Stomach (tissue), 9 donors: ENCODE results near the gene ADAMTS16. TPM values are rescaled to one million over a fixed set of nuclear protein-coding genes. Genes with fewer than 3 reads are reported as not detected.

ENCODE experiments used
- DNase-seq, 2 donors: peaks; one replicate each; pipeline versions ENCODE4 v3.0.0 to v3.0.0-alpha.2; 2013 to 2019
- H3K27ac ChIP-seq, 5 donors: fragments of 200-600 bp in 4 of 5; sonication (generic) in 4 of 5; one replicate each; pipeline ENCODE4 v1.5.1; 2013 to 2019; ENCODE audit warnings: mild to moderate bottlenecking in 1 of 5, moderate library complexity in 1 of 5
- H3K27me3 ChIP-seq, 3 donors: fragments of 200-600 bp; sonication (generic); one replicate each; pipeline ENCODE4 v1.5.1; 2017 to 2019; ENCODE audit warnings: mixed run types in 1 of 3
- H3K36me3 ChIP-seq, 4 donors: fragments of 200-600 bp; sonication (generic); 1 replicate in 3 of 4; 2 replicates in 1 of 4; pipeline ENCODE4 v1.5.1; 2016 to 2019
- H3K4me1 ChIP-seq, 4 donors: fragments of 200-600 bp; sonication (generic); one replicate each; pipeline ENCODE4 v1.5.1; 2016 to 2019
- H3K4me3 ChIP-seq, 4 donors: fragments of 200-600 bp; sonication (generic) in 3 of 4; one replicate each; pipeline ENCODE4 v1.5.1; 2016 to 2019; ENCODE audit warnings: mild to moderate bottlenecking in 1 of 4
- H3K9me3 ChIP-seq, 4 donors: fragments of 200-600 bp; sonication (generic); one replicate each; pipeline ENCODE4 v1.5.1; 2016 to 2019
- EP300 ChIP-seq: sonication (generic); formaldehyde crosslinking; IDR thresholded peaks from one replicate; pipeline ENCODE4 v1.6.1; 2017; ENCODE audit warnings: antibody characterized with exemption
- POLR2A ChIP-seq, 4 donors: fragments of 450-650 bp; IDR thresholded peaks; one replicate each; pipeline ENCODE4 v1.6.1; 2016; ENCODE audit warnings: antibody characterized with exemption in 4 of 4, control low read depth in 2 of 4, mild to moderate bottlenecking in 1 of 4, moderate library complexity in 1 of 4
- POLR2AphosphoS5 ChIP-seq, 3 donors: sonication (generic); formaldehyde crosslinking; IDR thresholded peaks; one replicate each; pipeline ENCODE4 v1.6.1; 2016; ENCODE audit warnings: antibody characterized with exemption in 3 of 3
- WGBS, 5 donors: extraction: QIAGEN DNeasy Blood & Tissue Kit in 3 of 5; methylation state at CpG; one replicate each; pipeline versions ENCODE4 v1.1.5 to v1.1.7; 2013 to 2018; 5-methylcytosine and 5-hydroxymethylcytosine counted together
- intact Hi-C: fragments of 100-400 bp; cut with DNase I; formaldehyde crosslinking; loops from one replicate; pipeline ENCODE4 v1.15.1; 2023; ENCODE audit warnings: low total_unique reads
- polyA plus RNA-seq, 3 donors: library from polyadenylated mRNA; stranded (reverse); fragments of 200-250 nt; gene quantifications; one replicate each; pipeline ENCODE4 v1.2.3, GENCODE V29; 2013
- total RNA-seq, 5 donors: library from RNA; depleted of rRNA; stranded (reverse); fragments of >200 nt; gene quantifications; one replicate each; pipeline versions ENCODE4 v1.1.0 to v1.2.3, GENCODE V29; 2014 to 2016
- TF ChIP-seq, protein P1 (sequence below), 7 experiments: fragments of 450-650 bp in 4 of 7; fragments of 200-600 bp in 3 of 7; sonication (generic) in 3 of 7; IDR thresholded peaks; one replicate each; pipeline ENCODE4 v1.5.1; 2016 to 2019; ENCODE audit warnings: antibody characterized with exemption in 7 of 7, control low read depth in 2 of 7, mild to moderate bottlenecking in 1 of 7
- donor health status: healthy with polysubstance abuse.
- donor health status: Bipolar disorder and iron deficiency.
- donor health status: healthy.

The ADAMTS16 gene
- total and polyA plus RNA-seq, 8 donors = 0.29 to 12.7 TPM; not detected in 6

DNA sequence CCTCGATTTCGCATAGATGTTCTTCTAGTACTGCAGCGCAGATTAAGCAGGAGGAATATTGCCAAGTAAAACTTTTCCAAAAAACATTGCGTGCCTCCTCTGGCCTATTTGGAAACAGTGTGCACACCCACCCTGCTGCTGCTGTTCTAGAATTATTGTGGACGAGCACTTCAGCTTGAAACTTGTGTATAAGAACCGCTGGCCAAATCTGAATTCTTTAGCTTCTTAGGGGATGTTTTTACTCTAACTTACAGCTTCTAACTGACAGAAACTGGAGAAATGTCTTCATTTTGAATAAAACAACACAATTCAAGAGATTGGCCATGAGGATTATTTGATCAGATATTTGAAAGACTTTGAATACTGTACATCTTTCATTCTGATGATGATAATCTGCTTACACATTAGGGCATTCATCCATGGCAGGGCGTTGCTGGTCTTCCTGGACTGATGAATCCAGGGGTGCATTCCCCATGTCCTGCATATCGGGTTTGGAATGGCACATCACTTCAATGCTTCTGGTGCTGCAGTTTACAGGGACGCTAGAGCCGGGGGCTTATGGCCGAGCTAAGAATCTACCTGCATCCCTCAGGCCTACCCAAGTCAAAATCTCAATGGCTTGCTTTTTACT, 6.5 kb downstream of the ADAMTS16 start:
- no peak overlapping the region for H3K27ac ChIP-seq
- no peaks in the 10 kb centered on the region for H3K36me3 ChIP-seq
- WGBS, 5 donors = 68 to 80% (median 77%) methylated on average over 11 of the region's 11 CpGs
- no peak for DNase-seq
- no peak overlapping the region for H3K4me3 ChIP-seq
- H3K27me3 ChIP-seq = peaks cover 0 to 5% (median 0%) of the 10 kb centered on the region in 3 donors
- TF ChIP-seq, protein P1, sequence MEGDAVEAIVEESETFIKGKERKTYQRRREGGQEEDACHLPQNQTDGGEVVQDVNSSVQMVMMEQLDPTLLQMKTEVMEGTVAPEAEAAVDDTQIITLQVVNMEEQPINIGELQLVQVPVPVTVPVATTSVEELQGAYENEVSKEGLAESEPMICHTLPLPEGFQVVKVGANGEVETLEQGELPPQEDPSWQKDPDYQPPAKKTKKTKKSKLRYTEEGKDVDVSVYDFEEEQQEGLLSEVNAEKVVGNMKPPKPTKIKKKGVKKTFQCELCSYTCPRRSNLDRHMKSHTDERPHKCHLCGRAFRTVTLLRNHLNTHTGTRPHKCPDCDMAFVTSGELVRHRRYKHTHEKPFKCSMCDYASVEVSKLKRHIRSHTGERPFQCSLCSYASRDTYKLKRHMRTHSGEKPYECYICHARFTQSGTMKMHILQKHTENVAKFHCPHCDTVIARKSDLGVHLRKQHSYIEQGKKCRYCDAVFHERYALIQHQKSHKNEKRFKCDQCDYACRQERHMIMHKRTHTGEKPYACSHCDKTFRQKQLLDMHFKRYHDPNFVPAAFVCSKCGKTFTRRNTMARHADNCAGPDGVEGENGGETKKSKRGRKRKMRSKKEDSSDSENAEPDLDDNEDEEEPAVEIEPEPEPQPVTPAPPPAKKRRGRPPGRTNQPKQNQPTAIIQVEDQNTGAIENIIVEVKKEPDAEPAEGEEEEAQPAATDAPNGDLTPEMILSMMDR (IDR thresholded peaks at IDR 0.05) = no peak
- TF ChIP-seq POLR2AphosphoS5 (IDR thresholded peaks at IDR 0.05) (no peak), POLR2A (IDR thresholded peaks at IDR 0.05) (no peak), EP300 (no peak)
- intact Hi-C loops = loop anchor here (5.0 kb wide), 1 partner anchor 271 kb away; no protein-coding TSS in a partner anchor
- H3K9me3 ChIP-seq = peaks cover 0 to 7% (median 3%) of the 10 kb centered on the region in 4 donors
- peaks cover 0 to 2% (median 0%) of the 10 kb centered on the region in 4 donors for H3K4me1 ChIP-seq

DNA sequence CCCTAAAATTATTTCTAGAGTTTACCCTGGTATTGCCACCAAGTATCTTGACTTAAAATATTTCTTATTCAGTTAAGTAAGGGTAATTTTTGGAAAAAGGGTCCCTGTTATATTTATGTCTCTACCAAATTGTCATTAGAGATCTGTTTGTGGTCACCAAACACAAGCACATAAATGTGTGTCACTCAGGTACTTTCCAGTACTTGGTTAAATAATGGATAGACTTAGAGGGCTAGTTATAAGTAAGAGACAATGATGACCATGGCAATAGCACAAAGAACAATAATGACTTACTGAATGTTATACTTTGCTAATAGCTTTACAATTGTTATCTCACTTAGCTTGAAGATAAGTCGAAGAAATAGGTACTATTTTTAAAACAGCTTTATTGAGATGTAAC, 9.0 kb downstream of the ADAMTS16 start:
- whole genome bisulfite sequencing, 5 donors = 19 to 65% (median 32%) methylated on average over 1 of the region's 1 CpG
- Histone ChIP-seq H3K9me3 (peaks cover 0 to 7% (median 3%) of the 10 kb centered on the region in 4 donors), H3K4me1 (no peaks in the 10 kb centered on the region), H3K36me3 (no peaks in the 10 kb centered on the region), H3K27ac (no peak overlapping the region), H3K4me3 (no peak overlapping the region), H3K27me3 (no peaks in the 10 kb centered on the region)
- no peak for DNase-seq
- TF ChIP-seq, protein P1 (IDR thresholded peaks at IDR 0.05) = no peak
- TF ChIP-seq POLR2A (IDR thresholded peaks at IDR 0.05) (no peak), POLR2AphosphoS5 (IDR thresholded peaks at IDR 0.05) (no peak), EP300 (no peak)
- intact Hi-C loops = loop anchor here (5.0 kb wide), 1 partner anchor 268 kb away; no protein-coding TSS in a partner anchor

DNA sequence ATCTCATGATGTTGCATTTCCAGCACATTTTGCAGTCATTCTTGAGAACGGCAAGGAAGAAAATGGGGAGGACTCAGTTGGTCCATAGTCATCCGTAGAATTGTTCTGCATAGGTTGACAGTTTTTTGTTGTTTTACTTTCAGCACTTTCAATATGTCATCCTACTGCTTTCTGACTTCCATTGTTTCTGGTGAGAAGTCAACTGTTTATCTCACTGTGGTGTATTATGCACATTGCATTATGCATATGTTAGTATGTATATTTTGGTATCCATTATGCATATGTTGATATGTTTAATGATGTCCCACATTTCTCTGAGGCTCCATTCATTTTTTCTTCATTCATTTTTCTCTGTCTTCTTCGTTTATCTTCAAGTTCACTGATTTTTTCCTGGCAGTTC, 10.5 kb downstream of the ADAMTS16 start:
- H3K36me3 ChIP-seq = no peaks in the 10 kb centered on the region
- no peaks in the 10 kb centered on the region for H3K27me3 ChIP-seq
- no peak overlapping the region for H3K27ac ChIP-seq
- no peak for TF ChIP-seq EP300
- no peak for TF ChIP-seq POLR2A (IDR thresholded peaks at IDR 0.05)
- no peak for TF ChIP-seq POLR2AphosphoS5 (IDR thresholded peaks at IDR 0.05)
- TF ChIP-seq, protein P1 (IDR thresholded peaks at IDR 0.05) = no peak
- H3K4me1 ChIP-seq = no peaks in the 10 kb centered on the region
- WGBS, 5 donors = 89 to 96% (median 92%) methylated on average over 3 of the region's 3 CpGs
- H3K9me3 ChIP-seq = peaks cover 0 to 7% (median 3%) of the 10 kb centered on the region in 4 donors
- DNase-seq = no peak
- intact Hi-C loops = no loop called here
- H3K4me3 ChIP-seq = no peak overlapping the region

DNA sequence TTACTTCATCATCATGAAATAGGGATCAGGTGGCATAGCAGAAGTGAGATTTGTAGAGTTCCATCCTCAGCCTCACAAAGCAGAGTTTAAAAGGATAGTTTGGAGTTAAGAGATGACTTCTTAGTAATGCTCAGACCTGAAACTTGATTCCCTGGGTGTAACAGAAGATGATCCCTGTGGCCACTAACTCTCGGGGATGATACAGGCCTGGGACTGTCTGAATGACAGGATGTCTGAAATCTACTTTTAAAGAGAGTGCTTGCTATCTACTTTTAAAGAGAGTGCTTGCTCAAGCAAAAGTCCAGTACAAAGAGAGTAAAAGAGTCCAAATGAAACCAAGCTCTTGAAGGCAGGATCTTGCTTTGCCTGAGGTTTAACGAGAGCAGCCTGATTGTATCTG, 14.6 kb downstream of the ADAMTS16 start:
- WGBS, 5 donors = 74 to 83% (median 79%) methylated on average over 2 of the region's 2 CpGs
- Histone ChIP-seq H3K27me3 (no peaks in the 10 kb centered on the region), H3K36me3 (no peaks in the 10 kb centered on the region), H3K27ac (no peak overlapping the region), H3K4me1 (peaks cover 0 to 11% (median under 1%) of the 10 kb centered on the region in 4 donors), H3K9me3 (peaks cover 0 to 7% (median 3%) of the 10 kb centered on the region in 4 donors), H3K4me3 (no peak overlapping the region)
- DNase-seq = no peak
- TF ChIP-seq POLR2A (IDR thresholded peaks at IDR 0.05) (no peak), POLR2AphosphoS5 (IDR thresholded peaks at IDR 0.05) (no peak), EP300 (no peak)
- TF ChIP-seq, protein P1 (IDR thresholded peaks at IDR 0.05) = no peak
- intact Hi-C loops = no loop called here
